Mesenchymal stem cell (in vitro differentiated cells and primary cell): ENCODE measurements around the gene CLTCL1.

Source experiments
- DNase-seq: peaks from one replicate; pipeline ENCODE4 v3.0.0-alpha.2; 2013
- H2AFZ ChIP-seq: one replicate; pipeline ENCODE4 v1.6.1; 2013; ENCODE audit warnings: low read depth, mild to moderate bottlenecking, control low read depth, inconsistent platforms, low read length, moderate library complexity
- H2AK5ac ChIP-seq: 2 replicates; pipeline ENCODE4 v1.6.1; 2013; ENCODE audit warnings: low read length, moderate library complexity, mild to moderate bottlenecking, inconsistent platforms; ENCODE audit not compliant: severe bottlenecking
- H2BK120ac ChIP-seq: one replicate; pipeline ENCODE4 v1.6.1; 2013; ENCODE audit warnings: low read depth, mild to moderate bottlenecking, inconsistent platforms, low read length, moderate library complexity
- H2BK12ac ChIP-seq, 2 experiments: one replicate each; pipeline ENCODE4 v1.6.1; 2013; ENCODE audit warnings: inconsistent platforms in 2 of 2, low read length in 2 of 2, mild to moderate bottlenecking in 2 of 2, moderate library complexity in 2 of 2, control low read depth in 1 of 2
- H2BK15ac ChIP-seq: one replicate; pipeline ENCODE4 v1.6.1; 2013; ENCODE audit warnings: mild to moderate bottlenecking, low read depth, inconsistent platforms; ENCODE audit not compliant: poor library complexity, severe bottlenecking
- H2BK5ac ChIP-seq: 2 replicates; pipeline ENCODE4 v1.6.1; 2013; ENCODE audit warnings: low read depth, mild to moderate bottlenecking, low read length, control low read depth, inconsistent platforms; ENCODE audit not compliant: poor library complexity, severe bottlenecking
- H3K14ac ChIP-seq, 2 experiments: one replicate each; pipeline ENCODE4 v1.6.1; 2013; ENCODE audit warnings: inconsistent platforms in 2 of 2, low read length in 2 of 2, control low read depth in 1 of 2, mild to moderate bottlenecking in 1 of 2, moderate library complexity in 1 of 2
- H3K18ac ChIP-seq, 2 experiments: one replicate each; pipeline ENCODE4 v1.6.1; 2013; ENCODE audit warnings: inconsistent platforms in 2 of 2, low read length in 2 of 2, control low read depth in 1 of 2, low read depth in 1 of 2, mild to moderate bottlenecking in 1 of 2
- H3K23ac ChIP-seq, 2 experiments: one replicate each; pipeline ENCODE4 v1.6.1; 2013; ENCODE audit warnings: inconsistent platforms in 2 of 2, low read length in 2 of 2, mild to moderate bottlenecking in 2 of 2, moderate library complexity in 2 of 2, control low read depth in 1 of 2
- H3K27ac ChIP-seq: 2 replicates; pipeline ENCODE4 v1.5.1; 2013; ENCODE audit warnings: mild to moderate bottlenecking, moderate library complexity, low read length, control low read depth, inconsistent platforms; ENCODE audit not compliant: poor library complexity, severe bottlenecking
- H3K27me3 ChIP-seq, 2 experiments: 2 replicates each; pipeline versions ENCODE4 v1.6.1 to v1.7.0; 2013; ENCODE audit warnings: low read length in 2 of 2, mild to moderate bottlenecking in 2 of 2, moderate library complexity in 2 of 2, control low read depth in 1 of 2, inconsistent platforms in 1 of 2; ENCODE audit not compliant: control insufficient read depth in 1 of 2, insufficient read depth in 1 of 2
- H3K36me3 ChIP-seq, 2 experiments: 2 replicates each; pipeline versions ENCODE4 v1.6.1 to v1.7.0; 2013; ENCODE audit warnings: low read length in 2 of 2, control low read depth in 1 of 2, inconsistent platforms in 1 of 2, low read depth in 1 of 2, mild to moderate bottlenecking in 1 of 2; ENCODE audit not compliant: insufficient read depth in 2 of 2, control insufficient read depth in 1 of 2
- H3K4ac ChIP-seq, 2 experiments: one replicate each; pipeline ENCODE4 v1.6.1; 2013; ENCODE audit warnings: inconsistent platforms in 2 of 2, low read length in 2 of 2, mild to moderate bottlenecking in 2 of 2, moderate library complexity in 2 of 2, control low read depth in 1 of 2, low read depth in 1 of 2
- H3K4me1 ChIP-seq: 2 replicates; pipeline ENCODE4 v1.6.1; 2013; ENCODE audit warnings: low read depth, low read length, control low read depth; ENCODE audit not compliant: control insufficient read depth, insufficient read depth
- H3K4me2 ChIP-seq: 2 replicates; pipeline ENCODE4 v1.6.1; 2013; ENCODE audit warnings: low read length, mild to moderate bottlenecking, inconsistent platforms; ENCODE audit not compliant: poor library complexity, severe bottlenecking
- H3K4me3 ChIP-seq, 2 experiments: 2 replicates each; pipeline versions ENCODE4 v1.5.1 to v1.7.0; 2013; ENCODE audit warnings: low read length in 2 of 2, mild to moderate bottlenecking in 2 of 2, control low read depth in 1 of 2, low read depth in 1 of 2; ENCODE audit not compliant: insufficient read depth in 1 of 2
- H3K79me1 ChIP-seq: replicated peaks from 2 replicates; pipeline ENCODE4 v1.6.1; 2013; ENCODE audit warnings: mild to moderate bottlenecking, control low read depth, low read length, inconsistent platforms; ENCODE audit not compliant: poor library complexity, severe bottlenecking
- H3K9ac ChIP-seq: 2 replicates; pipeline ENCODE4 v1.7.0; 2013; ENCODE audit warnings: mild to moderate bottlenecking, low read length, moderate library complexity
- H3K9me3 ChIP-seq: 2 replicates; pipeline ENCODE4 v1.7.0; 2013; ENCODE audit warnings: mild to moderate bottlenecking, low read length; ENCODE audit not compliant: control insufficient read depth
- H4K8ac ChIP-seq: one replicate; pipeline ENCODE4 v1.6.1; 2013; ENCODE audit warnings: inconsistent platforms, mild to moderate bottlenecking, low read length, moderate library complexity
- H4K91ac ChIP-seq: one replicate; pipeline ENCODE4 v1.6.1; 2013; ENCODE audit warnings: mild to moderate bottlenecking, low read length, inconsistent platforms
- WGBS: methylation state at CpG from one replicate; pipeline ENCODE4 v1.1.7; 2013; ENCODE audit warnings: mixed read lengths; 5-methylcytosine and 5-hydroxymethylcytosine counted together

The CLTCL1 gene

DNA sequence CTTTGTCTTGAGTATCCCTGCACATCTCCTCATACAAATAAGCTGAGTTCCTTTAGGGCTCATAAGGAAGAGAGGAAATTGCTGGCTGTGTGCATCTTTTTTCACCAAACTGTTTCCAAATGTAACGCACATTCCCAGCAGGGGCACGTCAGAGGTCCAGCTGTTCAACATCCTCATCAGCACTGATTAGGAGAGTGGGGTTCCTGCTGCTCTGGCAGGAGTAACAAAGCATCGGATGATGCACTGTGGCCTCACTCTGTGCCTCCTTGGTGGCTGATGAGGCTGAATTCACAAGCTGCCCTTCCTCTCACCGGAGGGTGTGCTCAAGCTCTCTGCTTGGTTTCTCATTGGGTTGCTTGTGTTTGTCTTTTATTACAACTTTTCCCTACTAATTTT lies 77.4 kb downstream of the CLTCL1 start:
- no peak overlapping the region for H3K4me2 ChIP-seq
- 91% methylated on average over 3 of the region's 4 CpGs for WGBS
- no peak overlapping the region for H3K4me3 ChIP-seq
- no peak overlapping the region for H3K18ac ChIP-seq
- H2BK120ac ChIP-seq = no peak overlapping the region
- H3K9me3 ChIP-seq = no peaks in the 10 kb centered on the region
- H3K14ac ChIP-seq = no peak overlapping the region
- no peak overlapping the region for H2AFZ ChIP-seq
- no peak overlapping the region for H3K9ac ChIP-seq
- no peak overlapping the region for H3K4ac ChIP-seq
- H4K8ac ChIP-seq = no peak overlapping the region
- H2BK5ac ChIP-seq = no peak overlapping the region
- no peak overlapping the region for H2BK15ac ChIP-seq
- H2BK12ac ChIP-seq = no peak overlapping the region
- peaks cover 2% of the 10 kb centered on the region for H3K4me1 ChIP-seq
- peaks cover 24 to 26% of the 10 kb centered on the region in 2 experiments for H3K36me3 ChIP-seq
- H4K91ac ChIP-seq = no peak overlapping the region
- no peak overlapping the region for H3K27ac ChIP-seq
- no peak for DNase-seq
- no peaks in the 10 kb centered on the region for H3K27me3 ChIP-seq
- no peak overlapping the region for H3K23ac ChIP-seq
- H2AK5ac ChIP-seq = no peak overlapping the region
- H3K79me1 ChIP-seq = no peaks in the 10 kb centered on the region

DNA sequence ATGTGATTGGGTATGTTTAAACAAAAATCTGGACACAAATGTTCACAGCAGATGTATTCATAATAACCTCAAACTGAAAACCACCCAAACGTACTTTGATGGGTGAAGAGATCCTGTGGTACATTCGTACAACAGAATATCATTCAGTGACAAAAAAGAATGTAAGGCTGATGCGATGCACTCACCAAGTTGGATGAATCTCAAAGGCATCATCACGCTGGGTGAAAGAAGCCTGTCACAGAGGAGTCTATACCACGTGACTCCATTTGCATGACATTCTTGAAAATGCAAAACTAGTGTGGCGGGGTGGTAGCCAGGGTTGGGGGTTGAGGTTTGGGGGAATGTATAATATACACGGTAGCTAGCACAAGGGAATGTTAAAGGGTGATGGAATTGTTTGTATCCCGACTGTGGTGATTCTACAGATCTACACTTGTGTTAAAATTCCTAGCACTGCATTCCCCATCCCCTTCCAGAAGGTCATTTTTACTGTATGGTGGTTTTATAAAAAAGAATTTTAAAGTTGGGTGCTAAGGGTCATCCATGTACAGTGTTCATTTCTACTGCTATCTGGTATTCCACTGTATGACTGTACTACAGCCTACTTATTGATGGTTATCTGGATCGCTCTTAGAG lies 78.0 kb downstream of the CLTCL1 start:
- Histone ChIP-seq H3K4me1 (peaks cover 2% of the 10 kb centered on the region), H3K27me3 (no peaks in the 10 kb centered on the region), H4K8ac (no peak overlapping the region), H3K9me3 (no peaks in the 10 kb centered on the region), H3K18ac (no peak overlapping the region), H2BK15ac (no peak overlapping the region), H3K4ac (no peak overlapping the region), H2BK120ac (no peak overlapping the region), H3K36me3 (peaks cover 28 to 31% of the 10 kb centered on the region in 2 experiments), H3K14ac (no peak overlapping the region), H3K79me1 (no peaks in the 10 kb centered on the region), H3K4me3 (no peak overlapping the region), H2BK12ac (no peak overlapping the region), H3K23ac (no peak overlapping the region), H2AK5ac (no peak overlapping the region), H3K27ac (no peak overlapping the region), H4K91ac (no peak overlapping the region), H3K4me2 (no peak overlapping the region), H3K9ac (no peak overlapping the region), H2AFZ (no peak overlapping the region), H2BK5ac (no peak overlapping the region)
- 77% methylated on average over 8 of the region's 9 CpGs for WGBS
- DNase-seq = no peak

DNA sequence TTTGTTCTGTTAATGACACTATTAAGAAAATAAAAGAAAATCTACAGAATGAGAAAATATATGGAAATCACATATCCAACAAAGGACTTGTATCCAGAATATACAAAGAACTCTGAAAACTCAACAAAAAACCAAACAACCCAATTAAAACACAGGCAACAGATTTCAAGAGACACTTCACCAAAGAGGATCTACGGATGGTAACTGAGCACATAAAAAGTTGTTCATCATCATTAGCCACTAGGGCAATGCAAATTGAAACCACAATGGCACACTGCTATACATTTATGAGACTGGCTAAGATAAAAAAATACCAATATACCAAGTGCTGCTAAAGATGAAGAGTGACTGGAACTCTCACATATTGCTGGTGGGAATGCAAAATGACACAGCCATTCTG lies 78.5 kb downstream of the CLTCL1 start:
- DNase-seq = no peak
- Histone ChIP-seq H3K23ac (no peak overlapping the region), H3K27ac (no peak overlapping the region), H2BK12ac (no peak overlapping the region), H2AK5ac (no peak overlapping the region), H4K91ac (no peak overlapping the region), H2BK5ac (no peak overlapping the region), H2BK120ac (no peak overlapping the region), H3K36me3 (peaks cover 31 to 35% of the 10 kb centered on the region in 2 experiments), H3K4me2 (no peak overlapping the region), H3K79me1 (no peaks in the 10 kb centered on the region), H2BK15ac (no peak overlapping the region), H3K4me3 (no peak overlapping the region), H4K8ac (no peak overlapping the region), H3K9ac (no peak overlapping the region), H2AFZ (no peak overlapping the region), H3K4me1 (no peaks in the 10 kb centered on the region), H3K18ac (no peak overlapping the region), H3K4ac (no peak overlapping the region), H3K27me3 (no peaks in the 10 kb centered on the region), H3K14ac (no peak overlapping the region), H3K9me3 (no peaks in the 10 kb centered on the region)
- 79% methylated on average over 1 of the region's 1 CpG for WGBS

DNA sequence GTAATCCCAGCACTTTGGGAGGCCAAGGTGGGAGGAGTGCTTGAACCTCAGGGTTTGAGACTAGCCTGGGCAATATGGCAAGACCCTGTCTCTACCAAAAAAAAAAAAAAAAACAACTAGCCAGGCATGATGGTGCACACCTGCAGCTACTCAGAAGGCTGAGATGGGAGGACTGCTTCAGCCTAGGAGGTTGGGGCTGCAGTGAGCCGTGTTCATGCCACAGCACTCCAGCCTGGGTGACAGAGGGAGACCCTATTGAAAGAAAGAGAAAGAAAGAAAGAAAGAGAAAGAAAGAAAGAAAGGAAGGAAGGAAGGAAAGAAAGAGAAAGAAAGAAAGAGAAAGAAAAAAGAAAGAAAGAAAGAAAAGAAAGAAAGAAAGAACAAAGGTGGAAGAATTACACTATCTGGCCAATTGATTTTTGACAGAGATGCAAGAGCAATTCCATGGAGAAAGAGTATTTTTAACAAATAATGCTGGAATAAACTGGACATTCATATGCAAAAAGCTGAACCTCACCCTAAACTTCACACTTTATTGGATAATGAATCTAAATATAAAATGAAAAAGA lies 79.1 kb downstream of the CLTCL1 start:
- Histone ChIP-seq H2AK5ac (no peak overlapping the region), H3K14ac (no peak overlapping the region), H3K27me3 (no peaks in the 10 kb centered on the region), H4K91ac (no peak overlapping the region), H2AFZ (no peak overlapping the region), H3K9me3 (no peaks in the 10 kb centered on the region), H3K36me3 (peaks cover 35 to 36% of the 10 kb centered on the region in 2 experiments), H2BK5ac (no peak overlapping the region), H3K9ac (no peak overlapping the region), H3K4me2 (no peak overlapping the region), H4K8ac (no peak overlapping the region), H3K23ac (no peak overlapping the region), H3K4me1 (no peaks in the 10 kb centered on the region), H2BK120ac (no peak overlapping the region), H3K4ac (no peak overlapping the region), H2BK15ac (no peak overlapping the region), H3K18ac (no peak overlapping the region), H3K27ac (no peak overlapping the region), H3K4me3 (no peak overlapping the region), H2BK12ac (no peak overlapping the region), H3K79me1 (no peaks in the 10 kb centered on the region)
- 88% methylated on average over 1 of the region's 1 CpG for WGBS
- DNase-seq = no peak
